KMS-11 (cell line): ENCODE measurements around the gene MFAP4.

Experiments used
- H2AFZ ChIP-seq: fragments of 200-600 bp; sonication (generic); 2 replicates; pipeline ENCODE4 v1.6.1; 2016; ENCODE audit warnings: antibody characterized with exemption, mixed run types, low read depth
- H3K27ac ChIP-seq: fragments of 200-600 bp; sonication (generic); 2 replicates; pipeline ENCODE4 v1.6.1; 2016; ENCODE audit warnings: mild to moderate bottlenecking, mixed run types
- H3K27me3 ChIP-seq: fragments of 200-600 bp; sonication (generic); 2 replicates; pipeline ENCODE4 v1.6.1; 2017; ENCODE audit warnings: mild to moderate bottlenecking, low read depth, mixed run types, moderate library complexity; ENCODE audit not compliant: insufficient read depth
- H3K36me3 ChIP-seq: fragments of 200-600 bp; sonication (generic); 2 replicates; pipeline ENCODE4 v1.6.1; 2017; ENCODE audit warnings: mild to moderate bottlenecking, mixed run types; ENCODE audit not compliant: insufficient read depth
- H3K4me1 ChIP-seq: fragments of 200-600 bp; sonication (generic); 2 replicates; pipeline ENCODE4 v1.6.1; 2016; ENCODE audit warnings: mild to moderate bottlenecking, low read depth, mixed run types; ENCODE audit not compliant: poor library complexity, severe bottlenecking
- H3K4me2 ChIP-seq: fragments of 200-600 bp; sonication (generic); 2 replicates; pipeline ENCODE4 v1.7.0; 2016; ENCODE audit warnings: mild to moderate bottlenecking, mixed run types
- H3K4me3 ChIP-seq: fragments of 200-600 bp; sonication (generic); IDR thresholded peaks from 2 replicates; pipeline ENCODE4 v1.6.1; 2017; ENCODE audit warnings: low read depth, low read length, mixed read lengths; ENCODE audit not compliant: insufficient read depth
- H3K79me2 ChIP-seq: fragments of 200-600 bp; sonication (generic); 2 replicates; pipeline ENCODE4 v1.6.1; 2016; ENCODE audit warnings: low read depth, mixed run types; ENCODE audit not compliant: insufficient read depth
- H3K9ac ChIP-seq: fragments of 200-600 bp; sonication (generic); 2 replicates; pipeline ENCODE4 v1.6.1; 2016; ENCODE audit warnings: mild to moderate bottlenecking, mixed run types
- H4K20me1 ChIP-seq: fragments of 200-600 bp; sonication (generic); 2 replicates; pipeline ENCODE4 v1.6.1; 2016; ENCODE audit warnings: mild to moderate bottlenecking, mixed run types; ENCODE audit not compliant: insufficient read depth
- TF ChIP-seq, protein P1 (sequence below): fragments of 200-600 bp; sonication (generic); conservative IDR thresholded peaks from 2 replicates; pipeline ENCODE4 v1.6.1; 2017; ENCODE audit warnings: low read depth, mild to moderate bottlenecking, antibody characterized with exemption, low read length, moderate library complexity, mixed read lengths

MFAP4 gene

DNA sequence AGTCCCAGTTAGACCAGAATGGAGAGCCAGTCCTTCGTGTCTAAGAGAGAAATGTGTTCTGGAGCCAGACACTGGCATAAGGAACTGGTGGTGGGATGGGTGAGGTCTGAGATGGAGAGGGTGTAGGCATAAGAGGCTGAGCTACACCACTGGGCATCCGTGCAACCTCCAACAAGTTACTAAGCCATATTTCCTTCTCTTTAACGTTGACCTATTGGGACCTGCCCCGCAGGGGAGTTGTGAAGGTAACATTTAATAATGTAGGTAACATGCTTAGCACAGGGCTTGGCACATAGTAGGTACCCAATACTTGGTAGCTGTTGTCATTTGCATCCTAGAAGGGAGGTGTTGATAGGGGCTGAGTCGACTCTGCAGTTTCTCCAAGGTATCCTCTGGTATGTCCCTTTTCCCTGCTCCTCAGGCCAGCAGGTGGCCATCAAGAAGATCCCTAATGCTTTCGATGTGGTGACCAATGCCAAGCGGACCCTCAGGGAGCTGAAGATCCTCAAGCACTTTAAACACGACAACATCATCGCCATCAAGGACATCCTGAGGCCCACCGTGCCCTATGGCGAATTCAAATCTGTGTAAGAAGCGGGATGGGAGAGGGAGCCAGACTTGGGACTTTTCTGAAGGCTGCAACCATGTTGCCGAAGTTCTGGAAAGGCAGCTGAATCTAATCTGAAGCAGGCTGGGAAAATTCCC, 7.5 kb downstream of the MFAP4 start:
- no peaks in the 10 kb centered on the region for H3K36me3 ChIP-seq
- H3K4me2 ChIP-seq = peak overlapping the region; percentile 74; the same call in 1 of the 2 replicates
- no peak overlapping the region for H3K27ac ChIP-seq
- H3K27me3 ChIP-seq = no peaks in the 10 kb centered on the region
- H2AFZ ChIP-seq = no peak overlapping the region
- H3K9ac ChIP-seq = no peak overlapping the region
- TF ChIP-seq, protein P1, sequence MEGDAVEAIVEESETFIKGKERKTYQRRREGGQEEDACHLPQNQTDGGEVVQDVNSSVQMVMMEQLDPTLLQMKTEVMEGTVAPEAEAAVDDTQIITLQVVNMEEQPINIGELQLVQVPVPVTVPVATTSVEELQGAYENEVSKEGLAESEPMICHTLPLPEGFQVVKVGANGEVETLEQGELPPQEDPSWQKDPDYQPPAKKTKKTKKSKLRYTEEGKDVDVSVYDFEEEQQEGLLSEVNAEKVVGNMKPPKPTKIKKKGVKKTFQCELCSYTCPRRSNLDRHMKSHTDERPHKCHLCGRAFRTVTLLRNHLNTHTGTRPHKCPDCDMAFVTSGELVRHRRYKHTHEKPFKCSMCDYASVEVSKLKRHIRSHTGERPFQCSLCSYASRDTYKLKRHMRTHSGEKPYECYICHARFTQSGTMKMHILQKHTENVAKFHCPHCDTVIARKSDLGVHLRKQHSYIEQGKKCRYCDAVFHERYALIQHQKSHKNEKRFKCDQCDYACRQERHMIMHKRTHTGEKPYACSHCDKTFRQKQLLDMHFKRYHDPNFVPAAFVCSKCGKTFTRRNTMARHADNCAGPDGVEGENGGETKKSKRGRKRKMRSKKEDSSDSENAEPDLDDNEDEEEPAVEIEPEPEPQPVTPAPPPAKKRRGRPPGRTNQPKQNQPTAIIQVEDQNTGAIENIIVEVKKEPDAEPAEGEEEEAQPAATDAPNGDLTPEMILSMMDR = no peak
- no peak overlapping the region for H3K4me3 ChIP-seq
- H3K79me2 ChIP-seq = no peaks in the 10 kb centered on the region
- peaks cover 8% of the 10 kb centered on the region for H3K4me1 ChIP-seq
- H4K20me1 ChIP-seq = no peaks in the 10 kb centered on the region

DNA sequence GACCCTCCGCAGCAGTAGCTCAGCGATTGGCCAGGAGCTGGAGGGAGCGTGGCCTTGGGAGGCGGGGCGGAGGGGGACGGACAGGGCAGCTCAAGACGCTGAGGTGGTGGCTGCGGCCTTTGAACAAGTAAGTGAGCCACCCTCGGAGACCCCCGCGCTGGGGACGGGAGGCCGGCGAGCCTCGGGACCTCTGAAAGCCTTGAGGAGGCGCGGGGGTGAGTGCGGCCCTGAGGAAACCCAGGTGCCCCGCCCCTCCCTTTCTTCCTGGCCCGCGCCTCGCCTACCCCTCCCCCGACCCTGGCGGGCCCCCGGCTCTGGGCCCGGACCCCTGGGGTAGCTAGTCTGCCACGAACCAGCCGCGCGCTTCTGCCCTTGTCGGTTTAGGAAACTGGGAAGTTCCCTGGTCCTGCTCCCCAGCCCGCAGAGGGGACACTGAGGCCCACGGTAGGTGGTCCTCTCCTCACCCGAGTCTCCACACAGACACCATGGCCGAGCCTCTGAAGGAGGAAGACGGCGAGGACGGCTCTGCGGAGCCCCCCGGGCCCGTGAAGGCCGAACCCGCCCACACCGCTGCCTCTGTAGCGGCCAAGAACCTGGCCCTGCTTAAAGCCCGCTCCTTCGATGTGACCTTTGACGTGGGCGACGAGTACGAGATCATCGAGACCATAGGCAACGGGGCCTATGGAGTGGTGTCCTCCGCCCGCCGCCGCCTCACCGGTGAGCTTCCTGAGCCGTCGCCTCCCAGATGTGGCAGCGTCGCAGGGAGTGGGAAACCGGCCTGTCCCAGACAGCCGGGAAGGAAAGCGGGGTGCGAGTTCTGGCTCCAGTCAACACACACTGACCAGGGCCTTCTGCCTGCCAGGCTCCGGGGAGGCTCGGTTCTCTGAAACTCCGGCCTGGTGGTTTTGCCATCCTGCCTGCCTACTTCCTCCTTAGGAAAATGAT, 8.3 kb downstream of the MFAP4 start, which contains the start of gene MAPK7:
Gene MAPK7, plus strand, starts transcription at position 83 of the 945 bp plus-strand sequence. Its CDS starts 403 bp downstream, at position 486.
- no peak within 1 kb of the TSS for H3K4me3 ChIP-seq
- H3K36me3 ChIP-seq = no peaks in the 10 kb centered on the region
- H2AFZ ChIP-seq = peak within 1 kb of the TSS; percentile 77
- peak within 1 kb of the TSS; percentile 72 for H3K27ac ChIP-seq
- TF ChIP-seq, protein P1 = no peak
- H3K4me2 ChIP-seq = peak within 1 kb of the TSS; percentile 86
- no peaks in the 10 kb centered on the region for H4K20me1 ChIP-seq
- H3K27me3 ChIP-seq = no peaks in the 10 kb centered on the region
- H3K9ac ChIP-seq = peak within 1 kb of the TSS; percentile 62; the same call in 1 of the 2 replicates
- H3K4me1 ChIP-seq = peaks cover 8% of the 10 kb centered on the region
- H3K79me2 ChIP-seq = no peaks in the 10 kb centered on the region

DNA sequence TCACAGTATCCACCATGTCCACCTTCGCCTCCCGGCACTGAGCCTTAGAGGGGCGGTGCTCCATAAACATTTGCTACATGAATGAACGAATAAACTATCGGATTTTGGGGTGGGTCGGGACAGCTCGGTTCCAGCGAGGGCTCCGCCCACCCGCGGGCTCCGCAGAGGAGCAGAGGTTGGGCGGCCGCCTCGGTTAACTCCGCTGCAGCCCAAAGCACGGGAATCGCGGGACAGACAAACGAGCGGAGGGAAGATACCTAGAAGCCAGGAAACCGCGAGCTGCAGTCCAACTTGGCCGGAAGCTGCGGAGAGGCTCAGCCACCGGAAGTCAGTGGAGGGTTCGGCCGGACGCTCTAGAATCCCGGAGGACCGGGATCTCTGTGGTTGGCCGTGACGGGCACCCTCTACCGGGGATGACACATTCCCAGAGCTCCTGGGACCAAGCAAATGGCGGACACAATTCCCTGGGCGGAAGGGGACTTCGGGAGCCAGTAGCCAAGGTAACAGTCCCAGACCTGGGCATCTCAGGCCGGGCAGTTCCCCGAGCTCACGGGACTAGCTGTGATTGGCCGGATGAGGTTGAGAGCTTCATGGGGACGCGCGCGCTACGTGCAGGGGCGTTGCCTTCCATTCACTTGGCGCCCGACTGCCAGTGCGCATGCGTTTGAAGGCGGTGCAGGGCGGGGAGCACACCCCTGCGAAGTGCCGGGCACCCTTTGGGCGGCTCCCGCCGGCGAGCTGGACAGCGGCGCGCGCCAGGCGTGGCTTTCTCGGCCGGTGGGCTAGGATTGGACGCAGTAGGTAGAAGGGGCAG, 9.2 kb downstream of the MFAP4 start:
- peak overlapping the region; percentile 62; the same call in 1 of the 2 replicates for H3K9ac ChIP-seq
- H3K4me3 ChIP-seq = no peak overlapping the region
- peak overlapping the region; percentile 77 for H2AFZ ChIP-seq
- no peaks in the 10 kb centered on the region for H3K27me3 ChIP-seq
- no peaks in the 10 kb centered on the region for H4K20me1 ChIP-seq
- TF ChIP-seq, protein P1 = no peak
- peaks cover 8% of the 10 kb centered on the region for H3K4me1 ChIP-seq
- no peaks in the 10 kb centered on the region for H3K36me3 ChIP-seq
- H3K4me2 ChIP-seq = peak overlapping the region; percentile 86
- no peaks in the 10 kb centered on the region for H3K79me2 ChIP-seq
- H3K27ac ChIP-seq = peak overlapping the region; percentile 72

DNA sequence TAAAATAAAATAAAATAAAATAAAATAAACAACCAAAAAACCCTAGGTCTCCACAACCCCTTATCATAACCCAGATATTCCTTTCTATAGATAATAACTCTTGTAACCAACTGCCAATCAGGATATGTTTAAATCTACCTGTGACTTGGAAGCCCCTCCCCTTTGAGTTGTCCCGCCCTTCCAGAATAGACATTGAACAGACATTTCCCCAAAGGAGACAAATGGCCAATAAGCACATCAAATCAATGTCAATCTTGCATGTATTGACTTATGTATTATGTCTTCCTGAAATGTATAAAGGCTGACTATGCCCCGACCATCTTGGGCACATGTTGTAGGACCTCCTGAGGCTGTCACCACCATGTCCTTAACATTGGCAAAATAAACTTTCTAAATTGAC, 10.2 kb downstream of the MFAP4 start:
- Histone ChIP-seq H3K27ac (peak overlapping the region; percentile 72; the same call in 1 of the 2 replicates), H2AFZ (peak overlapping the region; percentile 77), H3K4me2 (peak overlapping the region; percentile 86), H3K36me3 (no peaks in the 10 kb centered on the region), H3K9ac (peak overlapping the region; percentile 62; the same call in 1 of the 2 replicates), H3K79me2 (no peaks in the 10 kb centered on the region), H3K4me3 (no peak overlapping the region), H4K20me1 (no peaks in the 10 kb centered on the region), H3K27me3 (no peaks in the 10 kb centered on the region), H3K4me1 (peaks cover 8% of the 10 kb centered on the region)
- TF ChIP-seq, protein P1 = no peak
